H9 (cell line): ENCODE results near the gene NEURL3. TPM values are rescaled to one million over a fixed set of nuclear protein-coding genes. Genes with fewer than 3 reads are reported as not detected.

Experiments used
- DNase-seq: peaks from one replicate; pipeline ENCODE4 v3.0.0-alpha.2; 2017
- H2AFZ ChIP-seq: one replicate; pipeline ENCODE4 v1.6.1; 2013; ENCODE audit warnings: mild to moderate bottlenecking, low read length, control low read depth, moderate library complexity
- H2AK5ac ChIP-seq: 2 replicates; pipeline ENCODE4 v1.6.1; 2013; ENCODE audit warnings: low read length, control low read depth, mixed read lengths; ENCODE audit not compliant: insufficient read length
- H2BK120ac ChIP-seq: one replicate; pipeline ENCODE4 v1.6.1; 2013; ENCODE audit warnings: low read depth, mild to moderate bottlenecking, low read length, control low read depth, inconsistent platforms; ENCODE audit not compliant: poor library complexity, severe bottlenecking
- H2BK12ac ChIP-seq: 2 replicates; pipeline ENCODE4 v1.6.1; 2013; ENCODE audit warnings: low read length, control low read depth, mixed read lengths, low read depth; ENCODE audit not compliant: insufficient read length
- H2BK15ac ChIP-seq: 2 replicates; pipeline ENCODE4 v1.6.1; 2013; ENCODE audit warnings: low read depth, low read length, control low read depth
- H2BK20ac ChIP-seq: one replicate; pipeline ENCODE4 v1.6.1; 2013; ENCODE audit warnings: low read depth, mild to moderate bottlenecking, low read length, control low read depth, inconsistent platforms; ENCODE audit not compliant: poor library complexity, severe bottlenecking
- H2BK5ac ChIP-seq: 2 replicates; pipeline ENCODE4 v1.6.1; 2013; ENCODE audit warnings: low read length, control low read depth, mixed read lengths; ENCODE audit not compliant: insufficient read length
- H3K14ac ChIP-seq: 2 replicates; pipeline ENCODE4 v1.6.1; 2013; ENCODE audit warnings: low read length, control low read depth; ENCODE audit not compliant: insufficient read depth
- H3K18ac ChIP-seq: 2 replicates; pipeline ENCODE4 v1.6.1; 2013; ENCODE audit warnings: low read depth, mild to moderate bottlenecking, mixed read lengths, low read length, control low read depth; ENCODE audit not compliant: insufficient read length
- H3K23ac ChIP-seq: 2 replicates; pipeline ENCODE4 v1.6.1; 2013; ENCODE audit warnings: low read length, control low read depth, mixed read lengths, low read depth; ENCODE audit not compliant: insufficient read length
- H3K23me2 ChIP-seq: 2 replicates; pipeline ENCODE4 v1.6.1; 2013; ENCODE audit warnings: low read depth, mild to moderate bottlenecking, mixed read lengths, low read length, control low read depth; ENCODE audit not compliant: insufficient read length, poor library complexity, severe bottlenecking
- H3K27ac ChIP-seq: 2 replicates; pipeline ENCODE4 v1.5.1; 2013; ENCODE audit warnings: low read length, control low read depth, mixed read lengths, low read depth; ENCODE audit not compliant: insufficient read length
- H3K27me3 ChIP-seq: 2 replicates; pipeline ENCODE4 v1.6.1; 2013; ENCODE audit warnings: low read length, control low read depth, inconsistent platforms; ENCODE audit not compliant: insufficient read depth
- H3K4ac ChIP-seq: 2 replicates; pipeline ENCODE4 v1.6.1; 2013; ENCODE audit warnings: low read depth, mild to moderate bottlenecking, control low read depth, inconsistent platforms, low read length, moderate library complexity
- H3K4me1 ChIP-seq: 2 replicates; pipeline ENCODE4 v1.6.1; 2013; ENCODE audit warnings: low read length, control low read depth, inconsistent platforms; ENCODE audit not compliant: insufficient read depth
- H3K4me2 ChIP-seq: 2 replicates; pipeline ENCODE4 v1.6.1; 2013; ENCODE audit warnings: low read length, control low read depth, mixed read lengths; ENCODE audit not compliant: insufficient read length, insufficient read depth
- H3K56ac ChIP-seq: 2 replicates; pipeline ENCODE4 v1.6.1; 2013; ENCODE audit warnings: low read depth, mild to moderate bottlenecking, mixed read lengths, low read length, control low read depth; ENCODE audit not compliant: insufficient read length
- H3K79me1 ChIP-seq: 2 replicates; pipeline ENCODE4 v1.6.1; 2013; ENCODE audit warnings: low read depth, mild to moderate bottlenecking, moderate library complexity, low read length, control low read depth, inconsistent platforms; ENCODE audit not compliant: insufficient read depth, poor library complexity, severe bottlenecking
- H3K79me2 ChIP-seq: 2 replicates; pipeline ENCODE4 v1.6.1; 2013; ENCODE audit warnings: low read length, control low read depth, inconsistent platforms; ENCODE audit not compliant: insufficient read depth
- H3K9ac ChIP-seq: 2 replicates; pipeline ENCODE4 v1.6.1; 2013; ENCODE audit warnings: low read length, control low read depth, mixed read lengths; ENCODE audit not compliant: insufficient read length; ENCODE audit errors: extremely low read depth
- H3K9me3 ChIP-seq: one replicate; pipeline ENCODE4 v1.6.1; 2013; ENCODE audit warnings: low read depth, low read length, inconsistent platforms; ENCODE audit not compliant: control insufficient read depth
- H3T11ph ChIP-seq: one replicate; pipeline ENCODE4 v1.6.1; 2013; ENCODE audit warnings: mild to moderate bottlenecking, low read length, control low read depth, inconsistent platforms
- H4K20me1 ChIP-seq: one replicate; pipeline ENCODE4 v1.6.1; 2013; ENCODE audit not compliant: control insufficient read depth, insufficient read length, insufficient read depth
- H4K5ac ChIP-seq: 2 replicates; pipeline ENCODE4 v1.6.1; 2013; ENCODE audit warnings: low read depth, mild to moderate bottlenecking, mixed read lengths, low read length, control low read depth; ENCODE audit not compliant: insufficient read length
- H4K8ac ChIP-seq: replicated peaks from 2 replicates; pipeline ENCODE4 v1.6.1; 2013; ENCODE audit warnings: low read length, control low read depth, mixed read lengths, low read depth; ENCODE audit not compliant: insufficient read length
- H4K91ac ChIP-seq: 2 replicates; pipeline ENCODE4 v1.6.1; 2013; ENCODE audit warnings: low read depth, mild to moderate bottlenecking, moderate library complexity, mixed read lengths, low read length, control low read depth; ENCODE audit not compliant: insufficient read length
- H3K27ac Mint-ChIP-seq, 3 experiments: 2 replicates in 2 of 3; 3 replicates in 1 of 3; pipeline ENCODE4 v1.8.0; 2020 to 2021; ENCODE audit warnings: mixed read lengths in 3 of 3, mild to moderate bottlenecking in 1 of 3, moderate library complexity in 1 of 3
- H3K27me3 Mint-ChIP-seq: 2 replicates; pipeline ENCODE4 v1.8.0; 2021; ENCODE audit warnings: low read depth, mild to moderate bottlenecking, moderate library complexity, mixed read lengths
- H3K36me3 Mint-ChIP-seq, 3 experiments: 2 replicates in 2 of 3; 3 replicates in 1 of 3; pipeline ENCODE4 v1.8.0; 2020 to 2021; ENCODE audit warnings: low read depth in 3 of 3, mixed read lengths in 3 of 3; ENCODE audit not compliant: insufficient read depth in 1 of 3
- H3K4me1 Mint-ChIP-seq, 2 experiments: 2 replicates each; pipeline ENCODE4 v1.8.0; 2020; ENCODE audit warnings: mixed read lengths in 2 of 2
- H3K4me3 Mint-ChIP-seq, 2 experiments: 2 replicates in 1 of 2; 3 replicates in 1 of 2; pipeline ENCODE4 v1.8.0; 2020 to 2021; ENCODE audit warnings: mild to moderate bottlenecking in 2 of 2, mixed read lengths in 2 of 2, moderate library complexity in 1 of 2
- H3K9me3 Mint-ChIP-seq, 2 experiments: 2 replicates in 1 of 2; 3 replicates in 1 of 2; pipeline ENCODE4 v1.8.0; 2020; ENCODE audit warnings: mild to moderate bottlenecking in 2 of 2, mixed read lengths in 2 of 2, moderate library complexity in 1 of 2
- CTCF ChIP-seq: fragments of 200-600 bp; sonication (generic); conservative IDR thresholded peaks from 3 replicates; pipeline ENCODE4 v1.8.0; 2021; ENCODE audit warnings: antibody characterized with exemption, mild to moderate bottlenecking
- WGBS: extraction: QIAGEN DNeasy Blood & Tissue Kit; methylation state at CpG from one replicate; pipeline ENCODE4 v1.1.7; 2013; ENCODE audit warnings: missing lambda C conversion rate, low lambda C conversion rate, mixed read lengths; ENCODE audit not compliant: insufficient read length; ENCODE audit errors: extremely low coverage; 5-methylcytosine and 5-hydroxymethylcytosine counted together
- total RNA-seq: library from RNA; stranded (reverse); gene quantifications from 2 replicates; pipeline ENCODE4 v1.2.1, GENCODE V29; 2021

Gene NEURL3
- total RNA-seq, 1 experiment from 2014 or later, result not detected

DNA sequence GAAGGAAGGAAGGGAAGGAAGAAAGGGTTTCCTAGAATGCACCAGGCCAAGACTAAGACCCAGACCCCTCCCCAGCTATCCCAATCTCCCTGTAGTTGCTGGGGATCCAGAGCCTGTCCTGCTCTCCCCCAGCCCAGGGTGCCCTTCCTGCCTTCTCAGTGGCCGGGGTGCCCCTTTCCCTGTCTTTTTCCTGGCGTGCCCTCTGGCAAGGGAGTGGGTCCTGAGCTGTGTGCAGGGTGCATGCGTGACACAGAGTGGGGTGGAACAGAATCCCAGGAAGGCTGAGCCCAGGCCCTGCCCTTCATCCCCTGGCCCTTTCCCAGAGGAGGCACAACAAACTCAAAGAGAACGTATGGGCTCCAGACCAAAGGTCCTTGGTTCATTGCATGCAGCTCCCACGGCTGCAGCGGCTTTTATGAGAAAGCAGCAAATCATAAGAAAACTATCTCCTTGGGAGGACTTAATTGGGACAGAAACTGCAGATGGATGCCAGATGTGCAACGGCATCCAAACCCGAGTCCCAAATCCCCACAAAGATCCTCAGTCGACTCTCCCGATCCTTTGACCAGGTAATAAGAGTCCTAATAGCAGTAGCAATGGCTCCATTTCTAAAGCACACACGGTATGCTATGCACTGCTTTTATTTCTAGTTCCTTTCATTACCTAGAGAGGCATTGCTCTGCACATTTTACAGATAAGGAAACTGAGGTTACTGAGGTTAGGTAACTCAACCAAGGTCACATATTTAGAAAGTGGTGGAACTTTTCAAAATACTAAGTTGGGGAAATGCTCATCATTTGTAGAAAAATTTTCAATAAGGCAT is 18.7 kb upstream of the NEURL3 start:
- Histone ChIP-seq H2AFZ (no peak overlapping the region), H3K4me2 (no peak overlapping the region), H4K5ac (no peak overlapping the region), H3K79me2 (no peaks in the 10 kb centered on the region), H2BK12ac (no peak overlapping the region), H3K79me1 (no peaks in the 10 kb centered on the region), H3K23me2 (peaks cover 2% of the 10 kb centered on the region), H2BK5ac (no peak overlapping the region), H2AK5ac (no peak overlapping the region), H3K27ac (no peak overlapping the region), H4K8ac (no peak overlapping the region), H3K9ac (no peak overlapping the region), H3K9me3 (no peaks in the 10 kb centered on the region), H3K27me3 (no peaks in the 10 kb centered on the region), H2BK120ac (no peak overlapping the region), H3T11ph (no peak overlapping the region), H3K4ac (no peak overlapping the region), H2BK20ac (no peak overlapping the region), H3K56ac (no peak overlapping the region), H3K4me1 (no peaks in the 10 kb centered on the region), H2BK15ac (no peak overlapping the region), H3K18ac (no peak overlapping the region), H3K14ac (no peak overlapping the region), H3K23ac (no peak overlapping the region), H4K20me1 (no peaks in the 10 kb centered on the region), H4K91ac (no peak overlapping the region)
- Mint-ChIP-seq H3K27ac (no peak overlapping the region), H3K9me3 (no peaks in the 10 kb centered on the region), H3K4me3 (no peak overlapping the region; a peak in 1 of 5 replicates), H3K27me3 (peaks cover 46% of the 10 kb centered on the region), H3K4me1 (peaks cover 4 to 11% of the 10 kb centered on the region in 2 experiments; a peak in 3 of 4 replicates), H3K36me3 (no peaks in the 10 kb centered on the region)
- no peak for TF ChIP-seq CTCF
- no CpG with 5 or more reads among the region's 11 CpGs for WGBS
- no peak for DNase-seq
